Stimulated activated CD8-positive, alpha-beta memory T cell treated with anti-CD3 and anti-CD28 coated beads, Interleukin-4, amount 100 ng/mL, for 24 hours (primary cell): ENCODE data around the gene NAA20.

ENCODE experiments used
- DNase-seq: peaks from one replicate; pipeline ENCODE4 v3.0.0-alpha.2; 2020; ENCODE audit warnings: low read depth

NAA20 gene, protein sequence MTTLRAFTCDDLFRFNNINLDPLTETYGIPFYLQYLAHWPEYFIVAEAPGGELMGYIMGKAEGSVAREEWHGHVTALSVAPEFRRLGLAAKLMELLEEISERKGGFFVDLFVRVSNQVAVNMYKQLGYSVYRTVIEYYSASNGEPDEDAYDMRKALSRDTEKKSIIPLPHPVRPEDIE

DNA sequence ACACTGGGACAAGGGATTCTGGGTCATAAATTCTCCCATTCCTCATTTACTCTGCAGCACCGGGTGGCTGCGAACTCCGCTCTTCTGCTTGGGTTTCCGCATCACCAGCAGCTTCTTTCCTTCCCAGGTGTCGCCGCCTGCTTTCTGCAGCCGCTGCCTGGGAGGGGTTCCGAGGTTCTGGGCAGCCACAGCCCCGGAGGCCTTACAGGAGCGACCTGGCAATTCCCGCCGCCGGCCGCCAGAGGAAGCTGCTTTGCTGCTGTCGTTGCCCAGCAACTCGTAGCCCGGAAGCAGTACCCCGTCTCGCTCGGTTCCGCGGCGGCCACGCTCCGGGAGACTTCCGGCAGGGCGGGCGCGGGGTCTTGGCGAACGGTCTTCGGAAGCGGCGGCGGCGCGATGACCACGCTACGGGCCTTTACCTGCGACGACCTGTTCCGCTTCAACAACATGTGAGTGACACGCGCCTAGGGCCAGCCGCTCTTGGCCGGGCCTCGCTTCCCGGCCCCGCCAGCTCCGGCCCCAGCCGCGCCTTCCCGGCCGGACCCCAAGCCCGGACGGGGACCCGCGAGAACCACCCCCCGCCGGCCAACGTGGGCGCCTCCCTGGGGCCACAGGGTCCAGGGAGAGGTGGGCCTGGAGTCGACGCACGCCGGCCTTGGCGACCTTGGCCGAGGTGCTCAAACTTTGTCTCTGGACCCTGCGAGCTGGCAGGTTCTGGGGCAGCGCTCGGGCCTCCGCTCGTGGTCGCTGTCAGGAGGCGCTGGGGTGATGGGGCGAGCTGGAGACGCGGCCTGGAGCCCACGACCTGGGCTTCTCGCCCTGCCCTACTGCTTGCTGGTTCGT is at the start of gene NAA20:
NAA20 (plus strand) TSS at position 362 of the 843 bp plus-strand sequence; CDS start at position 397, 35 bp downstream.
- peak; percentile 89 for DNase-seq

DNA sequence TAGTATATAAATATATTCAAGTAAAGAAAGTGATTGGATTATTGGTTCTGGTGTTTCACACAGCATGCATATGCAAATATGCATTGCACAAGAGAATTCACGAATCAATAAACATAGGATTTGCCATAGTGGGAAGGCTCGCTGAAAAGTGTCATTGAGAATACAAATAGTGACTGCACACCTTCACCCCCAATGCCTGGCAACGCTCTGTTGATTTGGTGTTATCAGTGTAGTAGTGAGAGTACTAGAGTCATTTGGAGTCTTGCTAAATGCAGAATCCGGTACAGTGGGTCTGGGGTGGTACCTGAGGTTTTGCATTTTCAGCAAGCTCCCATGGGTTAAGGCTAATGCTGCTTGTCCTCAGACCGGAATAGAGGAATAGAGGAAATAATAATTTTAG is 49.7 kb upstream of the NAA20 start:
- DNase-seq = no peak

DNA sequence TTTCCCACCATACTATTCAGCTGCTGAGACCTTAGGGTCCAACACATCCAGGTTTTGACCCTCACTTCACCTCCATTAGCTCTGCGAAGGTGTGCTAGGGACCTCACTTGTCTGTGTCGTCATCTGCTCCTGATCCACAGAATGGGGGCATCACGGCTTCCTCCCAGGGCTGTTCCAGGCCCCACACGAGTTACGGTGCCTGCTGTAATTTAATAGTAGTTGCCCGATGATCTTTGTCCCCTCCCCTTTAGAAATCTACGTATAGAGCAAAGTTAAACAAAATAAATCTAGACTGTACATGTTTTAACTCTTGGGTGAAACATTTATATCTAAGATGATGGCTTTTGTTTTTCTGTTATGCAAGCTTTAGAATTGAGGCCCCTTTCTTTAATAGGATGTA is 49.1 kb upstream of the NAA20 start:
- no peak for DNase-seq

DNA sequence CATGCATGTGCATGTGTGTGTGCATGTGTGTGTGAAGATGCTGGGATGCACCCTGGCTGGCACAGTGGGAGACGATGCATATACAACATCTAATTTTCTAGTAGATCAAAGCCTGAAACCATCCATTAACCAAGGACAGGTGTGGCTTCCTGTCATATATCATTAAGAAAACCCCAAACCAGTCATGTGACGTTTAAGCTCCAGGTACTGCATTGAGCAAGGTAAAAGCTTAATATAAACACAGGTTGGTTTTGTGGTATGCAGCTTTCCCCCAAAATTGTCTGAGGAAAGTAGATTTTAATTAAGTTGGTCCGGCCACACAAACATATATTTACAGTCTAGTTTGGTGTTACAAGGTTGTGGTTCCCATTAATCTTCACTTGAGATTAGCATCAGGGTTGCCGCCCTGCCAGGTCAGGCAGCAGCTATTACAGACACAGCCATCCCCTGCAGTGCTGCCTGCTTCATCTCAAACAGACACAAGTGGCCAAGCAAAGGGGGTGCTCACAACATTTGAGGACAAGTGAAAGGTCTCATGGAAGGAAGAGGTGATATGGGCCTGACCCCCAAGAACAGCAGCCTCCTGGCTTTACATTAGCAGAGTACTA is 48.6 kb upstream of the NAA20 start:
- DNase-seq = no peak

DNA sequence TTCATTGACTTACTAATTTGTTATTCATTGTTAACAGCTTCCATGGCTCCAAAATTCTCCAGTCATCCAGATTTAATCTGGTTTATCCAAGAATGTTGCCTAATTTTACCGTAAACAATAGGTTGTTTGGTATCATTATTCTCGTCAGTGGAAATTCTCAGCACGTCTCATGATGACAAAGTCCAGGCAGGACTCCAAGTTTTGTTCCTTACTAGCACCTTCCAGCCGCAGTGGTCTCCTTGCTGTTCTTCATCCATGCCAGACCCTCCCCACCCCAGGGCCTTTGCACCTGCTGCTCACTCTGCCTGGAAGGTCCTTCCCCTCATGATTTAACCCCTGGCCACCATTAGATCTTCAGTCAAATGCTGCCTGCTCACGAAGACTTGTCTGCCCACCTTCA is 48.1 kb upstream of the NAA20 start:
- no peak for DNase-seq

DNA sequence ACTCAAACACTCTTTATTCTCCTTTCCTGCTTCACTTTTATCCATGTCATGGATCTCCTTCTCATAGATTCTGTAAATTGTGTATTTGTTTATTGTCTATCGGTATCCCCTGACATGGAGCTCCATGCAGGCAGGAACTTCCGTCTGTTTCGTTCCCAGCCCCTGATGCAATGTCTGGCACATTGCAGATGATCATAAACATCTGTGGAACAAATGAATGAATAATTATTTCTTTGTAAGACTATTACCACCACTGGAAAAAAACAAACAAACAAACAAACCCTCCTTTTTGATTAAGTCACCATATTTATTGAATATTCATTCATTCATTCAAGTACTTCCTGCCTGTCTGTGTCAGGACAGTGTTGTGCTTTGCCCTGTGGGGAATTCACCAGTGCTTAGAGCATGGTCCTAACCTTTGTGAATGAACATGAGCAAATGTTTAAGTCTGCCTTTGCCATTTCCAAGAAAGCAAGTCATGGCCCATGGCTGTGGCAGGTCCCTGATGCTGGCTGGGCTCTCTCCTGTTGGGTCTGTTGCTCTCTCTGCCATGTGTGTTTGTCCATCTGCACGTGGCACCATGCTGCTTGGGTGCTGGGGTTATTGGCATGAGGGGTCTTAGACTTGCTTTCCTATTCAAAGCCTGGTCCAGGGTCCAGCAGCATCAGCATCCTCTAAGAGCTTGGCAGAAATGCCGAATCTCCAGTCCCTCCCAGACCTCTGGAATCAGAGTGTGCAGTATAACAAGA is 47.5 kb upstream of the NAA20 start:
- no peak for DNase-seq

DNA sequence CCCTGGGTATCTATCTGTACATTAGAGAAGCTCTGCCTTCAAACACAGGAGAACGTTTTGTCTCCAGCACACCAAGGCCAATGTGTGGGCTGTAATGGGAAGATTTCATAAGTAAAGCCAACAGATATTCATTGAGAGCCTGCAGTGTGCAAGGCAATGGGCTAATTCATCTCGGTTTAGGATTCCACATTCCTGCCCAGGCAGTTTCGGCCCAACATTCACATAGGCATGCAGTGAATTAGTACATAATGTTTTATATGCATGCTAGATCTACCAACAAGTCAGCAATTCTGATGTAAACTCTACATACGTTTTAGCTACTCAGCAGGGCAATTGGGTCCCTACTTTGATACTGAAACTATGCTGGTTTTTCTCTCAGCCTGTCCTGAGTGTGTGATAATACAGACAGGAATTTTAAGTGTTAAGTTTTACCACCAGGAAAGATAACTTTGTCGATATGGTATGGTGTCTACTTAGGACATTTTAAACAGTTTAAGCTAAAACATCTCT is 46.9 kb upstream of the NAA20 start:
- DNase-seq = no peak

DNA sequence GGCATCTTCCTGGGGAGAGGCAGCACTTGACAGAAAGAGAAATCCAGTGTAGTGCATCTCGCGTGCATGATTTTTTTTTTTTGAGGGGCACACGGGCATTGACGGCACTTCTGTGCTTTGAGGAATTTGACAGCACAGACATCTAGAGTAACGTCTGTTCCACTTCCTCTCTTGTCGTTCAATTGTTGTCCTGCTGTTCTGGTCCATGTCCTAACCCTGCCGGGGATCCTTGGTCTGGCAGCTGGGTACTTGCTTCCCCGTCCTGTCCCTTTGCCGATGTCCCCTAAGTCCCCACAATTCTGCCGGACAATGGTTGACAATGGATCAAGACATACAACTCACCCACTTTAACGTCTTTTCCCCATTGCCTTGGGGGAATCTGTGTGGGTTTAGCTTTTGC is 46.0 kb upstream of the NAA20 start:
- DNase-seq = no peak

DNA sequence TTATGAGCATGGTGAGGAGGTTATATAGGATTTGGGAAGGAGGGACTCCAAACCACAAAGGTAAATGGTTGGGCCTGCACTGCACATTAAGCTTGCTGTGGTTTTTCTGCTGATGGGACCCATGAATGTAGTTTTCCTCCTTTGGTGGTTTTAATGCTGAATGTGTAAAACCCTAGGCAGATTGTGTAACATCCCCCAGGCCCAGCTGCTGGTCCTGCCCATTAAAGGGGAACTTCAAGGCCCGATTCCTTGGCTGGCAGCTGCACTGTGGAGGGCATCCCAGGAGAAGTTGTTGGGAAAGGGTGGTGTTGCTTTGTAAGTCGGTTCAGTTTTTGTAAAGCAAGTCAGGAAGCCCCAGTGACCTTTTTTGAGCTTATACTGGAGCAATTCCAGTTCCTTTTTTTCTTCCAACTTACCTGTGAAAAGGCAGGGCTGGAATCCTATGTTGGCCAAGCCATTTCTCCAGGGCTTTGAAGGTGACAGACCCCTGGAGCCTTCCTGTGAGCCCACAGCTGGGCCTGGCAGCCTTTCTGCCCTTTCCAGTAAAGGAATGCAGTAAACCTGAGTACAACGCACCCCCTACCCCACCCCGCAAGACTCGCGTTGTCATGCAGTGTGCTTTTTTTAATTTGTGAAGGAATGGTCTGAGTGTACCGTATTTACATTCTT is 43.1 kb upstream of the NAA20 start:
- no peak for DNase-seq

DNA sequence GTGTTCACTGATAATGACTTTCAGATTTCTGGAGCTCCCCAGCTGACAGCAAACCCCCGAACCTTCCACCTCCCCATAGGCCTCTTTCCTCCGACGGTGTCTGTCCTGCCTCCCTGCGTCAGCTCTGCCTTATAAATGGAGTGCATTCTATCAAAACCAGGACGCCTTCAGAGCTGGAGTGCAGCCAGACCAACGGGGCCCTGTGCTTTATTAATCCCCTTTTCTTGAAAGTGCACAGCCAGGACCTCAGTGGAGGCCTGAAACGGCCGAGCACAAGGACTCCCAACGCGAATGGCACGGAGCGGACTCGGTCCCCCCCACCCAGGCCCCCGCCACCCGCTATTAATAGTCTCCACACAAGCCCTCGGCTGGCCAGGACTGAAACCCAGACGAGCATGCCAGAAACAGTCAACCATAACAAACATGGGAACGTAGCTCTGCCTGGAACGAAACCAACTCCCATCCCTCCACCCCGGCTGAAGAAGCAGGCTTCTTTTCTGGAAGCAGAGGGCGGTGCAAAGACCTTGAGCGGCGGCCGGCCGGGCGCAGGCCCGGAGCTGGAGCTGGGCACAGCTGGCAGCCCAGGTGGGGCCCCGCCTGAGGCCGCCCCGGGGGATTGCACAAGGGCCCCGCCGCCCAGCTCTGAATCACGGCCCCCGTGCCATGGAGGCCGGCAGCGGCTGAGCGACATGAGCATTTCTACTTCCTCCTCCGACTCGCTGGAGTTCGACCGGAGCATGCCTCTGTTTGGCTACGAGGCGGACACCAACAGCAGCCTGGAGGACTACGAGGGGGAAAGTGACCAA is 42.3 kb upstream of the NAA20 start:
- DNase-seq = no peak

DNA sequence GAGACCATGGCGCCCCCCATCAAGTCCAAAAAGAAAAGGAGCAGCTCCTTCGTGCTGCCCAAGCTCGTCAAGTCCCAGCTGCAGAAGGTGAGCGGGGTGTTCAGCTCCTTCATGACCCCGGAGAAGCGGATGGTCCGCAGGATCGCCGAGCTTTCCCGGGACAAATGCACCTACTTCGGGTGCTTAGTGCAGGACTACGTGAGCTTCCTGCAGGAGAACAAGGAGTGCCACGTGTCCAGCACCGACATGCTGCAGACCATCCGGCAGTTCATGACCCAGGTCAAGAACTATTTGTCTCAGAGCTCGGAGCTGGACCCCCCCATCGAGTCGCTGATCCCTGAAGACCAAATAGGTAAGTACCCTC is 41.7 kb upstream of the NAA20 start:
- no peak for DNase-seq

DNA sequence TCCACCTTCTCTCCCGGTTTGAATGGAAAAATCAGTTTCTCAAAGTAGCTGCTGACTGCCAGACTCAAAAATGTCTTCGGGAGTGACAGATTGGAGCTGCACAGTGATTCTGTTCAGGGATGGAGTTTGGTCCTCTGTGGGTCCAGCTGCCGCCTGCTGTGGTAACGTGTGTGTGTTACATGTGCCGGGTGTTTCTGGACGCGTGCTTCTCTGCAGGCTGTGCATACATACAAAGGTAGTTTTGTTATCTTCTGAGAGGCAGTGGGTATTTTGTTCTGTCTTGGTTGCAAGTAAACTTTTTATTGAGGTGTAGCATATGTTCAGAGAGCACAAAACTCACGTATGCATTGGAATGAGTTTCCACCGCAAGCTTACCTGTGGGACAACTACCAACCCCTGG is 41.3 kb upstream of the NAA20 start:
- DNase-seq = no peak

DNA sequence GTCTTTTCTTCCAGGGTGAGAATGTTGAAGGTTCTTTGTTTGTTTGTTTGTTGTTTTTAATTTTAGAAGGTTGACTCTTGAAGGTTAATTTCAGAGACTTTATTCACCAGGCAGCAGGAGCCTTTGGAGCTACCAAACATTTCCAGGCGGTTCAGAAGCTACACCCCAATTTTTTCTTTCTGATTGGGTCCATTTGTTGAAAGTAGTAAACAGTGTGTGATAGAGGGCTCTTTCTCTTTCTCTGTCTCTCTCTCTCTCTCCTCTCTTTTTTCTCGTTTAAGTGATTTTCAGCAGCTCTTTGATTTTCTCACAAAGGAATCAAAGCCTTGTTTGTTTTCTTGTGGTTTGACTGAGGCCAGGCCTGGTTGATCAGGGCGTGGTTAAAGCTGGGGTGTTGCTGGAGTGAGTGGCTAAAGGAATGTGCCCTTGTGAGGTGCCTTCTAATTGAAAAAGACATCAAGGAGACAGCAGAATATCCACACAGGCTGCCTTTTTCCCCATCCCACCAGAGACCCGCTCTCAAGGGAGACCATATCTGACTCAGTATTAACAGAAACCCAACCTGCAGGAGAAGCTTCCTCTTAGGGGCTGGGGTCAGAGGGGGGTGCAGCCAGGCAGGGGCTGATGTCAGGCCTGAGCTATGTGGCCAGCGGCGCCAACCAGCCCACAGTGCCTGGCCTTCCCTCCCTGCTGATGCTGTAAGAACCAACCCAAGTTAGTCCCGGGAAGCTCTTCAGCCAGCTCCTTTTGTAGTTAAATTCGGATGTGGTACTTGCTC is 40.4 kb upstream of the NAA20 start:
- no peak for DNase-seq

DNA sequence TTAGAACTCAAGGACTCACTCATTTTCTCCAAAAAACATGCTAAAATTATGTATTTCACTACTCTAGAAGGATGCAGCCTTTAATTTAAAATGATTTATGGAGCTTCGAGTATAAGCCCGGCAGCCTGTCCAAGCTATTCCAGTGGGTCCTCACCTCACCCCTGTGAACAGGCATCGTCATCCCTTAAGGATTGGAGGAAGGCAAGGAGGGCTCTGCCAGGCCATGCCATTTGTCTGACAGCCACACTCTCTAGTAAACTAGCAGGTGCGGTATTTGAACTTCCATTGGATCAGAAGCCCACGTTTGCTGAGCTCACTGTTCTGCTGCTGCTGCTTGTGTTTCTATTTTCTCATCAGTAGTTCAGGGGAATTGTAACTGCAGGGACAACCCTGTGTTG is 39.8 kb upstream of the NAA20 start:
- no peak for DNase-seq

DNA sequence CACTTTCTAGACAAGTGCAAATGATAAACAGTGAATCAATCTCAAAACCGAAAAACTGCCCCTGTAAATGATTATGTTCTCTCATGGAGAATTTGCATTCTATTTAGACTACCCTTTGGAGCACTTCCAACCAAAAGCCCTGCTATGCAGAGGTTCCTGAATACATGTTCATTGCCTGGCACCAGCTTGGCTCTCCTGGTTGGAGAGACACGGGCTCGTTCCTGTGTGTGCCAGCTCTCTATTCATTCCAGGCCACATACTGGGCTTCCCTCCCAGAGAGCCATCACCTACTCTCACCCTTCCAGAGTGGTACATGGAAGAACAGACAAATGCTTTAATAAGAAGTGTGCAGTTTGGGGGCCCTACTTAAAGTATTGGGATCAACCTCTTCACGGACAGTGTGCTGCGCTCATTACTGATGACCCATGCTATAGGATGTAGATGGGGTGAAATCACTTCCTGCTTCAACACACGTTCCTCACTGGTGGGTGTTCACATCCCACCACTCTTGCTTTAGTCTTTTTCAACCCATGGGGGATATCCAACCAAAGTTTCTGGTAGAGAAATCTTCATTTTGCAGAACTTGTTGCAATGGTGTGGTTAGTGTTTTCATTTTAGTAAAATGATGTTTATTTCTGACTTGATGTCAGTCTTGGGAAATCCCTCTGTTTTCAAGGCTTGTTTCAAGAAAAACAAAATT is 38.5 kb upstream of the NAA20 start:
- no peak for DNase-seq

DNA sequence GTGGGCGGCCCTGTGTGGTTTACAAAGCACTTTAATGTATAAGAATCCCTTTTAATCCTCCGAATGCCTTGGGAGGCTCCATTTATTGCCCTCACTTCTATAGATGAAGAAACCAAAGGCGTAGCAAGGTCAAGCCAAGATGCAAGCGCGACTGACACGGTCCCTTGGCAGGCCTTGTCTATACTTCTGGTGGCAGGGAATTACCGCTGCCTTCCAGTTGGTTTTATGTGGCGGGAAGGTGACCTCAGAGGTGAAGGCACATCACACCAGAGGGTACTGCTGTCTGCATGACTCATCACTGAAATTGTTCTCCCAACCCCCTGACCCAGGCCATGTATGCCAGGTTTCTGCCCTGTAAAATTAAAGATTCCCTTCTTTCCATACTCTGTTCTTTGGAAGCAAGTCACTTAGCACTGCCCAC is 36.1 kb upstream of the NAA20 start:
- no peak for DNase-seq

DNA sequence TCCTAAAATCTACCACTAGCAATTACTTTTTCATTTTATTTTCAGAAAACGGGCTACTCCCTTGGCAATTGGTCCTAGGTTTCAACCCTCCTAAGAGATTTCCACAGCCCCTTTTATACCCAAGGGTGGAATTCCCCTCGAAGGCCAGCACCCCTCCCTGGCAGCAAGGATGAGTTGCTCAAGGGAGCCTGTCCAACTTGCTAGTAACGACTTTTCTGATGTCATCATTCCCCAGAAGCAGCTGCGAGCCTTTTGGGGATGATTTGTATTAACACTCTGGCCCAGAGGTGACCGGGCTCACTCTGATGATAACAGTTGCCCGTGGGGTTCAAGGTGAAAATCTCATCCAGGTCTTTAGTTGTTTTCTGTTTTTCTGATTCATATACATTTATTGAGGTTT is 30.7 kb upstream of the NAA20 start:
- DNase-seq = no peak

DNA sequence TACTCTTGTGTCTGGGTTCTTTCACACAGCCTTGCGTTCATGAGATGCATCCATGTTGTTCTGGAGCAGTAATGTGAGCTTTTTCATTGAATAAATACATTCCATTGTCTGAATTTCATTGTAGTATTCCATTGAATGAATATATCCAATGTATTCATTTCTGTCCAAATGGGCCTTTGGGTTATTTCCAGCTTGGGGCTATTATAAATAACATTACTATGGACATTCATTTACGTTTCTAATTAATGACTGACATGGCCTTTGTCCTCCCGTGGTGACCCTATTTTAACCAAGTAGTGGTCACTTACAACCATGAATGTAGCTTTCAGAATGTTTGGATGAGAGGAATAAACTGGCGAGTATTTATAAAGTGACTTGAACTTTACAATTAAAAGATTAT is 30.1 kb upstream of the NAA20 start:
- no peak for DNase-seq

DNA sequence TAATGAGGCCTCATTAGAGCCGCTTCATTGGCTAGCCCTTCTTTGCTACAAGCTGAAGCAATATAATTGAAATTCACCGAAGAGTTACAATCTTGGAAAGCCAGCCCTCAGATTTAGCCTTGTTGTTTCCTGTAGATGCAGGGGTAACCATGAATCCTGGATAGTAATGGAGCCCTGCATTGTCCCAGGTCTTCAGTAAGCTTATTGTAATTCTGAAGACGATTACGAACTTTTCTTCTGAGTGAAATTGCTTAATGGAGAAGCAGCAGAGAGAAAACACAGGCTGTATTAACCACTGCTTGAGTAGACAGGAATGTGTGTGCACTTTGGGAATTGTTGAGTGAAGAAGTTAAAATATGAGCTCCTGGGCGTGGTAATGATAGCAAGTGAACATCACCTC is 26.3 kb upstream of the NAA20 start:
- DNase-seq = no peak

DNA sequence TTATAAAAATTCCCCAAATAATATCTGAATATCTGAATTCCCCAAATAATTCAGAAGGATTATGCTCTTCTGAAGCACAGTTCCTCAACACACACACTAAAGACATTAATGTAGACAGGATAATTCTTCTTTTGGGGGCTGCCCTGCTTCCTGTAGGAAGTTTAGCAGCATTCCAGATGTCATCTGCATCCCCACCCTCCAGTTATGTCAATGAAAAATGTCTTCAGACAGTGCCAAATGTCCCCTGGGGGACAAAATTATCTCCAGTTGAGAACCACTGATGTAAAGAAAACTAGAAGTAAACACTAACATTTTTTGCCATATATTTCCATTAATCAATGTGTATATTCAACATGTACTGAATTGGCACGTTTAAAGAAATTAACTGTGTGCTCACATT is 25.9 kb upstream of the NAA20 start:
- no peak for DNase-seq
